Panc1 (cell line): Measurements from ENCODE around the gene ATOH8. TPM values are rescaled to one million over a fixed set of nuclear protein-coding genes. Genes with fewer than 3 reads are reported as not detected.
A peak's percentile ranks its signal among the peaks of the same experiment; 100 is the strongest.

ENCODE experiments used
- ATAC-seq: fragments of 200-7000 bp; cut with Tn5 transposase; 2 replicates; pipeline ENCODE4 v1.9.1; 2020; ENCODE audit warnings: mild to moderate bottlenecking, moderate library complexity
- BruUV-seq: library from RNA; stranded (reverse); fragments of 400-500 nt; replicated peaks from 2 replicates; lab custom pipeline; 2021; lab: Mats Ljungman, UMichigan
- CTCF ChIA-PET: fragments of 300-600 bp; sonication (Branson Sonifier 250); formaldehyde crosslinking; loops from one replicate; lab custom pipeline; 2022; ENCODE audit warnings: antibody characterized with exemption; lab: Charles Lee
- POLR2A ChIA-PET: fragments of 300-600 bp; sonication (Branson Sonifier 250); formaldehyde crosslinking; loops from one replicate; lab custom pipeline; 2022; ENCODE audit warnings: antibody characterized with exemption; lab: Charles Lee
- DNase-seq: peaks from one replicate; pipeline ENCODE4 v3.0.0-alpha.2; 2010; ENCODE audit warnings: low read depth, low spot score
- H3K27ac ChIP-seq: 2 replicates; pipeline ENCODE4 v1.5.1; 2011; ENCODE audit warnings: mild to moderate bottlenecking, low read length, inconsistent platforms
- H3K27me3 ChIP-seq: fragments of 200-500 bp; sonication (Bioruptor generic); 2 replicates; pipeline ENCODE4 v1.6.0; 2014; ENCODE audit warnings: low read length, inconsistent platforms; ENCODE audit not compliant: control insufficient read depth, insufficient read depth
- H3K36me3 ChIP-seq: fragments of 200-500 bp; sonication (Bioruptor generic); 2 replicates; pipeline ENCODE4 v1.5.1; 2014; ENCODE audit warnings: inconsistent platforms, mild to moderate bottlenecking, low read length, moderate library complexity; ENCODE audit not compliant: control insufficient read depth, insufficient read depth
- H3K4me1 ChIP-seq: 2 replicates; pipeline ENCODE4 v1.5.1; 2011; ENCODE audit warnings: inconsistent platforms, mild to moderate bottlenecking, low read length, moderate library complexity; ENCODE audit not compliant: control insufficient read depth, insufficient read depth
- H3K4me3 ChIP-seq, 2 experiments: 2 replicates each; pipeline ENCODE4 v1.5.1; 2011 to 2012; ENCODE audit warnings: low read depth in 2 of 2, low read length in 2 of 2, mild to moderate bottlenecking in 2 of 2, inconsistent platforms in 1 of 2, moderate library complexity in 1 of 2
- H3K9me3 ChIP-seq: fragments of 200-500 bp; sonication (Bioruptor generic); 2 replicates; pipeline ENCODE4 v1.5.1; 2014; ENCODE audit warnings: low read depth, mild to moderate bottlenecking, inconsistent platforms, low read length, moderate library complexity; ENCODE audit not compliant: control insufficient read depth, insufficient read depth
- POLR2AphosphoS5 ChIP-seq: IDR thresholded peaks from 2 replicates; pipeline ENCODE4 v1.6.1; 2012; ENCODE audit warnings: mild to moderate bottlenecking, low read depth, low read length, moderate library complexity
- SIN3A ChIP-seq: IDR thresholded peaks from 2 replicates; pipeline ENCODE4 v1.6.1; 2012; ENCODE audit warnings: low read depth, mild to moderate bottlenecking, low read length, moderate library complexity, borderline replicate concordance; ENCODE audit not compliant: insufficient read depth
- TCF7L2 ChIP-seq: IDR thresholded peaks from 2 replicates; pipeline ENCODE4 v1.6.1; 2011; ENCODE audit warnings: mild to moderate bottlenecking, low read depth, low read length, inconsistent platforms
- in situ Hi-C: cut with HindIII; loops from 2 replicates; pipeline ENCODE4 v1.10.0; 2016; ENCODE audit warnings: low sequenced_read_pairs, low pct_unique_long_range_greater_than_20kb
- intact Hi-C: fragments of 100-400 bp; cut with micrococcal nuclease; formaldehyde crosslinking; loops from one replicate; pipeline ENCODE4 v1.10.0; 2022; ENCODE audit not compliant: unreplicated experiment
- total RNA-seq: library from RNA; stranded (reverse); gene quantifications from one replicate; pipeline ENCODE4 v1.2.1, GENCODE V29; 2021; ENCODE audit not compliant: unreplicated experiment
- TF ChIP-seq, protein P1 (sequence below), 2 experiments: IDR thresholded peaks; 2 replicates each; pipeline ENCODE4 v1.6.1; 2011 to 2012; ENCODE audit warnings: low read depth in 2 of 2, control low read depth in 1 of 2, low read length in 1 of 2, mild to moderate bottlenecking in 1 of 2, moderate library complexity in 1 of 2; ENCODE audit not compliant: insufficient read depth in 1 of 2
- TF ChIP-seq, protein P2 (sequence below): fragments of 450-650 bp; IDR thresholded peaks from 2 replicates; pipeline ENCODE4 v1.5.1; 2017; ENCODE audit warnings: mild to moderate bottlenecking

Gene ATOH8
- total RNA-seq, 1 experiment from 2014 or later = 3.8 TPM

GRCh38 chr2:85794491-85795121 is 40.8 kb downstream of the ATOH8 start:
- no peak for ATAC-seq

GRCh38 chr2:85795331-85796045 is 41.7 kb downstream of the ATOH8 start:
- POLR2A ChIA-PET = interaction anchor here (0.6 kb wide), 1 partner anchor 95 kb away, joined by 3 read pairs; no protein-coding TSS in a partner anchor
- Histone ChIP-seq H3K27me3 (no peaks in the 10 kb centered on the region), H3K4me1 (peaks cover 16% of the 10 kb centered on the region), H3K4me3 (no peak overlapping the region), H3K27ac (no peak overlapping the region), H3K9me3 (no peaks in the 10 kb centered on the region), H3K36me3 (no peaks in the 10 kb centered on the region)
- TF ChIP-seq TCF7L2 (no peak), POLR2AphosphoS5 (no peak), SIN3A (no peak)
- TF ChIP-seq, protein P1, sequence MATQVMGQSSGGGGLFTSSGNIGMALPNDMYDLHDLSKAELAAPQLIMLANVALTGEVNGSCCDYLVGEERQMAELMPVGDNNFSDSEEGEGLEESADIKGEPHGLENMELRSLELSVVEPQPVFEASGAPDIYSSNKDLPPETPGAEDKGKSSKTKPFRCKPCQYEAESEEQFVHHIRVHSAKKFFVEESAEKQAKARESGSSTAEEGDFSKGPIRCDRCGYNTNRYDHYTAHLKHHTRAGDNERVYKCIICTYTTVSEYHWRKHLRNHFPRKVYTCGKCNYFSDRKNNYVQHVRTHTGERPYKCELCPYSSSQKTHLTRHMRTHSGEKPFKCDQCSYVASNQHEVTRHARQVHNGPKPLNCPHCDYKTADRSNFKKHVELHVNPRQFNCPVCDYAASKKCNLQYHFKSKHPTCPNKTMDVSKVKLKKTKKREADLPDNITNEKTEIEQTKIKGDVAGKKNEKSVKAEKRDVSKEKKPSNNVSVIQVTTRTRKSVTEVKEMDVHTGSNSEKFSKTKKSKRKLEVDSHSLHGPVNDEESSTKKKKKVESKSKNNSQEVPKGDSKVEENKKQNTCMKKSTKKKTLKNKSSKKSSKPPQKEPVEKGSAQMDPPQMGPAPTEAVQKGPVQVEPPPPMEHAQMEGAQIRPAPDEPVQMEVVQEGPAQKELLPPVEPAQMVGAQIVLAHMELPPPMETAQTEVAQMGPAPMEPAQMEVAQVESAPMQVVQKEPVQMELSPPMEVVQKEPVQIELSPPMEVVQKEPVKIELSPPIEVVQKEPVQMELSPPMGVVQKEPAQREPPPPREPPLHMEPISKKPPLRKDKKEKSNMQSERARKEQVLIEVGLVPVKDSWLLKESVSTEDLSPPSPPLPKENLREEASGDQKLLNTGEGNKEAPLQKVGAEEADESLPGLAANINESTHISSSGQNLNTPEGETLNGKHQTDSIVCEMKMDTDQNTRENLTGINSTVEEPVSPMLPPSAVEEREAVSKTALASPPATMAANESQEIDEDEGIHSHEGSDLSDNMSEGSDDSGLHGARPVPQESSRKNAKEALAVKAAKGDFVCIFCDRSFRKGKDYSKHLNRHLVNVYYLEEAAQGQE (IDR thresholded peaks at IDR 0.05; ENCODE audit: insufficient read depth in 1 of 2, low read depth in 2 of 2, low read length in 1 of 2) = no peak
- TF ChIP-seq, protein P2, sequence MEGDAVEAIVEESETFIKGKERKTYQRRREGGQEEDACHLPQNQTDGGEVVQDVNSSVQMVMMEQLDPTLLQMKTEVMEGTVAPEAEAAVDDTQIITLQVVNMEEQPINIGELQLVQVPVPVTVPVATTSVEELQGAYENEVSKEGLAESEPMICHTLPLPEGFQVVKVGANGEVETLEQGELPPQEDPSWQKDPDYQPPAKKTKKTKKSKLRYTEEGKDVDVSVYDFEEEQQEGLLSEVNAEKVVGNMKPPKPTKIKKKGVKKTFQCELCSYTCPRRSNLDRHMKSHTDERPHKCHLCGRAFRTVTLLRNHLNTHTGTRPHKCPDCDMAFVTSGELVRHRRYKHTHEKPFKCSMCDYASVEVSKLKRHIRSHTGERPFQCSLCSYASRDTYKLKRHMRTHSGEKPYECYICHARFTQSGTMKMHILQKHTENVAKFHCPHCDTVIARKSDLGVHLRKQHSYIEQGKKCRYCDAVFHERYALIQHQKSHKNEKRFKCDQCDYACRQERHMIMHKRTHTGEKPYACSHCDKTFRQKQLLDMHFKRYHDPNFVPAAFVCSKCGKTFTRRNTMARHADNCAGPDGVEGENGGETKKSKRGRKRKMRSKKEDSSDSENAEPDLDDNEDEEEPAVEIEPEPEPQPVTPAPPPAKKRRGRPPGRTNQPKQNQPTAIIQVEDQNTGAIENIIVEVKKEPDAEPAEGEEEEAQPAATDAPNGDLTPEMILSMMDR = no peak
- intact Hi-C loops (loop anchor here (5.0 kb wide), 1 partner anchor 43 kb away; the partner anchor contains the start of gene ATOH8), in situ Hi-C loops (no loop called here)
- no TSS peak for BruUV-seq
- DNase-seq (no peak), ATAC-seq (no peak)
- CTCF ChIA-PET = no interaction called here

More at GRCh38 chr2:85794491-85795121, 40.8 kb downstream of the ATOH8 start:
- no peaks in the 10 kb centered on the region for H3K36me3 ChIP-seq
- H3K27me3 ChIP-seq = no peaks in the 10 kb centered on the region
- DNase-seq = no peak
- ChIA-PET CTCF (no interaction called here), POLR2A (no interaction called here)
- no TSS peak for BruUV-seq
- H3K27ac ChIP-seq = peak overlapping the region; percentile 15; the same call in 1 of the 2 replicates
- H3K4me1 ChIP-seq = peaks cover 17% of the 10 kb centered on the region
- TF ChIP-seq, protein P1 (IDR thresholded peaks at IDR 0.05; ENCODE audit: insufficient read depth in 1 of 2, low read depth in 2 of 2, low read length in 1 of 2) = no peak
- TF ChIP-seq SIN3A (no peak), POLR2AphosphoS5 (no peak), TCF7L2 (no peak)
- TF ChIP-seq, protein P2 = no peak
- in situ Hi-C loops (no loop called here), intact Hi-C loops (loop anchor here (5.0 kb wide), 1 partner anchor 42 kb away; the partner anchor contains the start of gene ATOH8)
- no peaks in the 10 kb centered on the region for H3K9me3 ChIP-seq
- no peak overlapping the region for H3K4me3 ChIP-seq
